ENCODE data around the gene ACTL7A.

DNA sequence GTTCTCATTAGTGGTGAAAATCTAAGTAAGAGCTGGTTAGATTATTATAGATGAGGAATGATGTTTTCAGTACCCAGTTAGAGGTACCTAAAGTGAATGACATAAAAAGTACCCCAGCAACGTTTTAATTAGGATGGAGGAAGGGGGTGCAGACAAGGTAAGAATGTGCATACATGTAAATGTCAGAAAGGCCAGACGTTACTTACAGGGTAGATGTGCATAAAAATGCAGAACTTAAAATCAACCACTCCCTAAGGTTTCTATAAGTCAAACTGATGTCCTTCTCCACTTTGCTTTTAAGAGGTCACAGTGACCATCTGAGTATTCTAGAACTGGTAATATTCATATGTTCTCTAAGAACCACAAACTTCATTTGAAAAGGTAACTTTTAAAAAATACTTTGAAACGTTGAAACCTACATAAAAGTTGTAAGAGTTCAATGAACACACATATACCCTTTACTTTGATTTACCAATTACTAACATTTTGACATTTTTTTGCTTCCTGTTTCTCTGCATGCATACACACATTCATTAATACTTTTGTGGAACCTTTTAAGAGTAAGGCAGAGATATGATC lies 18.8 kb downstream of the ACTL7A start:
- TF ChIP-seq, protein P1, sequence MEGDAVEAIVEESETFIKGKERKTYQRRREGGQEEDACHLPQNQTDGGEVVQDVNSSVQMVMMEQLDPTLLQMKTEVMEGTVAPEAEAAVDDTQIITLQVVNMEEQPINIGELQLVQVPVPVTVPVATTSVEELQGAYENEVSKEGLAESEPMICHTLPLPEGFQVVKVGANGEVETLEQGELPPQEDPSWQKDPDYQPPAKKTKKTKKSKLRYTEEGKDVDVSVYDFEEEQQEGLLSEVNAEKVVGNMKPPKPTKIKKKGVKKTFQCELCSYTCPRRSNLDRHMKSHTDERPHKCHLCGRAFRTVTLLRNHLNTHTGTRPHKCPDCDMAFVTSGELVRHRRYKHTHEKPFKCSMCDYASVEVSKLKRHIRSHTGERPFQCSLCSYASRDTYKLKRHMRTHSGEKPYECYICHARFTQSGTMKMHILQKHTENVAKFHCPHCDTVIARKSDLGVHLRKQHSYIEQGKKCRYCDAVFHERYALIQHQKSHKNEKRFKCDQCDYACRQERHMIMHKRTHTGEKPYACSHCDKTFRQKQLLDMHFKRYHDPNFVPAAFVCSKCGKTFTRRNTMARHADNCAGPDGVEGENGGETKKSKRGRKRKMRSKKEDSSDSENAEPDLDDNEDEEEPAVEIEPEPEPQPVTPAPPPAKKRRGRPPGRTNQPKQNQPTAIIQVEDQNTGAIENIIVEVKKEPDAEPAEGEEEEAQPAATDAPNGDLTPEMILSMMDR (IDR thresholded peaks at IDR 0.05), result no peak
- TF ChIP-seq POLR2A (IDR thresholded peaks at IDR 0.05), result no peak
- TF ChIP-seq POLR2AphosphoS5 (IDR thresholded peaks at IDR 0.05), result no peak
